NAMALWA (cell line): ENCODE measurements around the gene ITPK1.
"Not testable (repeated sequence)": the region's sequence is repeated elsewhere in the genome, so short reads cannot be mapped to it uniquely, and the experiment has no call there.

ENCODE experiments used
- DNase-seq: peaks from one replicate; pipeline ENCODE4 v3.0.0-alpha.2; 2015; ENCODE audit warnings: low spot score

The ITPK1 gene

GRCh38 chr14:93128725-93129459 lies 13.2 kb upstream of the ITPK1 start:
- no peak for DNase-seq

GRCh38 chr14:93126111-93126510 lies 10.4 kb upstream of the ITPK1 start:
- DNase-seq = no peak

GRCh38 chr14:93122826-93123225 lies 7.1 kb upstream of the ITPK1 start:
- no peak for DNase-seq

DNA sequence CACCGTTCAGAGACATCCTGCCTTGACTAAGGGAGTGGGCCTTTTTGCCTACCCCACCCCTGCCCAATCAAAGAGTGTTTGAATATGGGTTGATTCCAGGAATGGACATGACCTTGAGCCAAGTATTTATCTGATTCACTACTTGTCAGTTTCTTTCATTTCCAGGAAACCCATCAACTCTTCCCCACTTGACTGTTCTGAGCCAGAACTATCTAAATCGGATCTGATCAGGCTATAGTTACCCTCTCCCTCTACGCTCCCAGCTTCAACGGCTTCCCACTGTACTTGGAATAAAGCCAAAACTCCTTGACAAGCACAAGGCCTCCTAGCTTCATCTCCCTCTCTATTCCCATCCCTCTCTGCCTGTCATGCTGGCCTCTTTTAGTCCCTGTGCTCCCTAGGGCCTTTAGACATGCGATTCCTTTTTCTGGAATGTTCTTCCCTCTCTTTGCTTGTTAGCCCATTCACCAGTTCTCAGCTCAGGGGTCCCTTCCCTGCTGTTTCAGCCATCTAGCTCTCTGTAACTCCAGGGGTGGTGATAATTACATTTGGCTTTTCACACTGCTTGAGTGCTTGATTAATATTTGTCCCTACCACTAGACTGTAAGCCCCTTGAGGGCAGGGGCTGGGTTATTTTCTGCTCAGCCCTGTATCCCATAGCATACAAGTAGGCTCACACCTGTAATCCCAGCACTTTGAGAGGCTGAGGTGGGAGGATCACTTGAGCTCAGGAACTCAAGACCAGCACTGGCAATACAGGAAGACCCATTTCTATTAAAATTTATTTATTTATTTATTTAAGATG lies 5.5 kb upstream of the ITPK1 start:
- DNase-seq = no peak

DNA sequence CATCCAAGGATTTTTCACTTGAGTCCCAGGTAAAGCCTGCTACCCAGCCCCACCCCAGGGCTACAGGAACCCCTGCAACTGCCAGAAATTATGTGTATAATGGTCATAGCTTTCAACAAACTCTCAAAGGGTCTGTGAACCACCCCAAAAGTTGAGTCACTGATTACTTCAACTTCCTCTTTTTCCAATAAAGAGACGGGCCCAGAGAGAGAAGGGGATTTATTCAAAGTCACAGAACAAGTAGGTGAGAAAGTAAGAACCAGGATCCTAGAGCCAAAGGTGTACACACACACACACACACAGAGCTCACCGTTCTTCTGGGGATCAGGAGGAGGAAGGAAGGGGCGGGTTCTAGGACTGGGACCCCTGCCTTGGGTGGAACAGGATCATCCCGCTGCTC lies 4.8 kb upstream of the ITPK1 start:
- peak; percentile 26 for DNase-seq

GRCh38 chr14:93116676-93117200 lies 1.0 kb upstream of the ITPK1 start:
- DNase-seq = no peak

DNA sequence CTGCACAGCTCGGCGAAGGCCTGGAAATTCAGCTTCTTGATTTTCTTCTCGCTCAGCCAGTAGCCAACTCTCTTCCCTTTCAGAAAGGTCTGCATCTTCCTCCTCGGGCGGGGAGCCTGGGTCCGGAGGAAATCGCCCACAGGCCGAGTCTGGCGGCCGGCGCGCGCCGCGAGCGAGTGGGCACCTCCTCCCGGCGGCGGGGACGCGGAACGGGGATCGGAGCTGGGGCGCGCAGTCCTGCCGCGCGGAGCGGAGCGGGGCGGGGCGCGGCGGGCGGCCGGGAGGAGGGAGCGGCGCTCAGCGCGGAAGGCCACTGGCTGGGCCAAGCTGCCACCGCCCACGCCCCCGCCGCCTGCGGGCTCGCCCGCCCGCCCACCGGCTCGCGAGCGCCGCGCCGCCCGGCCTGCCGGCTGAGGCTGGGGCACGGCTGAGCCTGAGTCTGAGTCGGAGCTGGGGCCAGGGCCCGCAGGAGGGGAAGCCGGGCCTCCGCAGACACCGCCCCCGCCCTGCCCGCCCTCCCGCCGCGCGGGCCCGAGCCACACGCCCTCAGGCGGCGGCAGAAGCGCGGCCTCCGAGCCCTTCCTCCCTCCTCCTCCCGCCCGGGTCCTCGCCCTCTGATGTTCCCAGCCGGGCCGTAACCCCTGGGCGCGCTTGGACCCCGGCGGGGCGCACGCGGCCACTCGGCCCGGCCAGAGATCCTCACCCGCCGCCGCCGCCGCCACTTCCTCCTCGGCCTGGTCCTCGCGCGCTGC lies 480 bp downstream of the ITPK1 start:
- DNase-seq = peak; percentile 79

DNA sequence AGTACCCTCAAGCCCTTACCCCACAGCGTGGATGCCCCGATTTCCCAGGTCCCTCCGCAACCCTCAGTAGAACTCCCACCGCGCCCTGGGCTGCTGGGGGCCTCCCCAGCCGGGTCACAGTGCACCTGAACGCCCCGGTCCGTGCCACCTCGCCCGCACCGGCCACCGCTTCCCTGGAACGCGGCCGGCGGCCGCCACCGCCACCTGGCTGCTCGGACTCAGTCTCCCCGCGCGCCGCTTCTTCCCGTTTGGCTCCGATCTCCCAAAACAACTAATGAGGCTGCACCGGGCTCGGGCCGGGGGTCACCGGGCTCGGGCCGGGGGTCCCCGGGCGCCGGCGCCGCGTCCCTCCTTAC lies 1.0 kb downstream of the ITPK1 start:
- DNase-seq = no peak

GRCh38 chr14:93114068-93114710 lies 1.5 kb downstream of the ITPK1 start:
- DNase-seq = peak; percentile 34

DNA sequence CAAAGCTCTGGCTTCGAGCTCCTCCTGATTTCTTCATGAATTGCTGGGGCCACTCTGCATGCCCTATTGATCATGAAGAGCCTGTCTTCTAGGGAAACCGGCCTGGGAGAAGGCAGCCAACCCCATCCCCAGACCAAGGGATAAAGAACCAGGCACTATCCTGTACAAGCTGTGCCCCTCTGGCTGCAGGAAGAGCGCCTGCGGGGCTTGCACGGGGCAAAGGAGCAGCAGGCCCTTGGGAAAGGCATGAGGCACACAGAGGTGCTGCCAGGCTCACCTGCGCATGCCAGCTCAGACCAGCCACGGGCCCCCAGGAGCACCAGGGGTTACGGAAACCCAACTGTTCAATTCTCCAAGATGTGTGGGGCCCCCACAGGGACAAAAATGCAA lies 2.1 kb downstream of the ITPK1 start:
- no peak for DNase-seq

DNA sequence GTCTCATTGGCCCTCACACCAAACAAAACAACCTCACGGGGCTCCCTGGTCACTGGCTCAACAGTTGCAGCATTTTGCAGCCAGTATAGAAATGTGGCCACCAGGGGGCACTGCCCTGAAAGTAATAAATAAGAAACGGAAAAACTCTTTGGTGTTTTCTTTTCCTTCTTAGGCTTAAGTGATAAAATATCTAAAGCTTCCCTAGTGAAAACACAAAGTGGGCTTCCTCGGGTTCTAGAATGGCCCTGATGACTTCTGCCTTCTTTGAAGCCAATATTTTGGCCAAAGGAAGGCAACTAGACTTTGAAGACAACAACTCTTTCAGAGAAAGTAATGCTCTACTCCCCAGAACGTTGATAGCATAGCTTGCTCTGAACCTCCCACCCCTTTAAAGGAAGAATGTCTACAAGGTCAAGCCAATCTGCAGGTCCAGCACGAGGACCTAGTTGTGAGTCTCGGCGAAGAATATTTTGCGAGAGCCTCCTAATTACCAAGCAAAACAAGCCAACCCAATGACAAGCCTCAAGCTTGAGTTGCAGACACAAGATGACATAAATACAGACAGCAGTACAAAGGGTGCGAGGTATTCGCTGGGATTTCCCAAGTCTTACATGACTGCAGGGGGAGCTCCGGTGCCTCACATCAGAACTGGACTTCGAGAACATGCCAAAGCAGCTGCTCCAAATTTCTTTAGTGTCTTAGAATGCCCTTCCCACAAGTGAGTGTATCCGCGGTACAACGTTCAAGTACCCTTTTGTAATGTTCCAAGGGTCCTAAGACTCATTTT lies 2.6 kb downstream of the ITPK1 start:
- DNase-seq = peak; percentile 87

- not testable (repeated sequence) for DNase-seq
Measured at GRCh38 chr14:93111541-93111940, 4.2 kb downstream of the ITPK1 start.

- no peak for DNase-seq
Measured at GRCh38 chr14:93110856-93111419, 4.8 kb downstream of the ITPK1 start.

DNA sequence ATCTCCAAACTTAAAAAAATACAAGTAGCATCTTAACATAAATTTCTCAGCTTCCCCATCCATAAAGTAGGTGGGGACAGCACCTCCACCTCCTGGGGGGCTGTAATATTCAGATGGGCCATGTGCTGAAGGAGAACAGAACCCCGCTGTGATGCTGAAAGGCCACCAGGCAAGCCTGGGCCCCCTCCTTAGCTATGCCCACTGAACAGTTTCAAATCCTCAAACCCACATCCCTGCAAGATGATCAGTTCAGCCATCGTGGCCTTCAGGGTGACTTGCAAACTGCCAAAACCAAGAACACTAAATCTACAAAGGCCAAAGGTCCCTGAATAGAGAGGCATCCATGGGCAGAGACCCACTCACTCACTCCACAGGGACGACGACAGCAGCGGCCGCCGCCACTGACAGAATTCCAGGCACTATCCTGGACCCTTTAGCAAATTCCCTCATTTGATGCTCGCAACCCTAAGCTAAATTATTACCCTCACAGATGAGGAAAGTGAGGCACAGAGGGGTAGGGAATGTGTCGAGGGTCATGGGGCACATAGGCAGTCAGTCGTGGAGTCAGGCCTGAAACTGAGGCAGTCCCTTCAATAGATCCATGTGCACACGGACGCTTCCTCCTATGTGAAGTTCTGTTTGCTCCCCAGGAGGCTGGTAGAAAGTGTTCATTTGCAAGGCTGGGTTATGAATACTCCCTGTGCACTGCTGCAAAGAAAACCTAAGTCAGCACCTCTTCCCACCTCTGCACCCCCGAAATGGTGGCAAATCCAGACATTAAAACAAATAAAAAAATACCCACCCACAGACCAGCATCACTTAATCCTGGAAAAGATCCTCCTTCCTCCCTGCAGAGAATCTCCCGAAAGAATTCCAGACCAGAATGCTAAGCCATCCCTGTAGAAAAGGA lies 5.9 kb downstream of the ITPK1 start:
- no peak for DNase-seq

DNA sequence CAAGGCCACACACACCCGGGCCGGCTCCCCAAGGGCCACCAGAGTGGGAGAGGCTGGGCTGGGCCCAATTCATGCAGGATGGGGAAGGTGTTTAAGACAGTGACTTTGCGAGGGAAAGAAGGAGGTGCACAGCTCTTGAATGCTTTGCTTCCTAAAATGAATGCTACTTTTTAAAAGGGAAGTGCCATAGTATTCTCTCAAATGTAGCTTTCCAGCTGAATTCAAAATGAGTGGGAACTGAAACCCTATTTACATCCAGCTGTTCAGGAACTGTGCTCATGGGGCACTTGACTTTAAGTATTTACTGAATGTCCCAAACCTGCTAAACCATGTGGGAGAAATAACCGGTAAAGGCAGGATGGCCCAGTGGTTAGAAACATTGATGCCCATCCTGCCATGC lies 7.6 kb downstream of the ITPK1 start:
- DNase-seq = no peak

- DNase-seq = no peak
Measured at GRCh38 chr14:93107453-93107852, 8.3 kb downstream of the ITPK1 start.

GRCh38 chr14:93106541-93107156 lies 9.1 kb downstream of the ITPK1 start:
- no peak for DNase-seq

DNA sequence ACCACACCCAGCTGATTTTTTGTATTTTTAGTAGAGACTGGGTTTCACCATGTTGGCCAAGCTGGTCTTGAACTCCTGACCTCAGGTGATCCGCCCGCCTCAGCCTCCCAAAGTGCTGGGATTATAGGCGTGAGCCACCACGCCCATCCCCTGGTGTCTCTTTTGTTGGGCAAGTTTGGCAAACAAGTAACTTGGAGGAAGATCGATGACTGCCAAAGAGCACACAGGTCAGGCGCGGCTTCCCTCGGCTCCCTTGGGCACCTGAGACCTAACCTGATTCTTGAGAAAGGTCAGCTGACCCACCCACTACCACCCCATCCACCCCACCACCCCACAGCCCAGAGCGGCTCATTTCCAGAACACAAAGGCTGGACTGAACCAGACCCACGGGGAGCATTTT lies 9.9 kb downstream of the ITPK1 start:
- DNase-seq = not testable (repeated sequence)

GRCh38 chr14:93105362-93105761 lies 10.4 kb downstream of the ITPK1 start:
- DNase-seq = no peak
